Measurements from ENCODE around the gene CFAP52. TPM values are rescaled to one million over a fixed set of nuclear protein-coding genes. Genes with fewer than 3 reads are reported as not detected.

CFAP52 gene
- total and polyA plus RNA-seq, 2 donors (not counting 3 experiments of a cell fraction or from before 2014, with no cell fraction given): not detected

- Histone ChIP-seq H3K9ac (replicated peaks; ENCODE audit: extremely low read depth, insufficient read depth, low read length) (no peak overlapping the region), H3K9me1 (replicated peaks; ENCODE audit: control insufficient read depth, extremely low read depth, insufficient read depth, low read length) (no peaks in the 10 kb centered on the region), H3K4me2 (ENCODE audit: insufficient read depth, low read length) (no peak overlapping the region), H4K20me1 (replicated peaks; ENCODE audit: control insufficient read depth, extremely low read depth, insufficient read depth, low read length) (no peaks in the 10 kb centered on the region), H3K27me3 (ENCODE audit: control insufficient read depth in 2 of 2, insufficient read depth in 2 of 2, low read length in 2 of 2) (no peaks in the 10 kb centered on the region), H3K79me2 (ENCODE audit: control insufficient read depth, insufficient read depth, low read length) (no peaks in the 10 kb centered on the region), H3K4me3 (replicated peaks in 1 of 3; ENCODE audit: insufficient read depth in 1 of 3, low read depth in 1 of 3, low read length in 3 of 3) (no peak overlapping the region), H3K9me3 (replicated peaks; ENCODE audit: control insufficient read depth, insufficient read depth, low read length) (no peaks in the 10 kb centered on the region), H3K27ac (ENCODE audit: insufficient read depth, low read depth, low read length) (no peak overlapping the region), H3K36me3 (ENCODE audit: control insufficient read depth in 2 of 2, extremely low read depth in 1 of 2, insufficient read depth in 2 of 2, low read length in 2 of 2) (no peaks in the 10 kb centered on the region), H2AFZ (ENCODE audit: low read depth, low read length) (no peak overlapping the region), H3K4me1 (ENCODE audit: control insufficient read depth, extremely low read depth, insufficient read depth, low read length) (no peaks in the 10 kb centered on the region)
- no peak for FAIRE-seq
- POLR2A ChIA-PET: no interaction called here
- CTCF ChIA-PET: interaction anchor here (0.7 to 3.7 kb wide), 2 partner anchors 12 to 535 kb away, joined by 3 to 18 read pairs; no protein-coding TSS in a partner anchor
- TF ChIP-seq CTCF (IDR thresholded peaks at IDR 0.05; ENCODE audit: extremely low read depth in 1 of 2, insufficient read depth in 1 of 2, low read depth in 1 of 2, low read length in 2 of 2): no peak
- no peak for TF ChIP-seq FOS (IDR thresholded peaks at IDR 0.05; ENCODE audit: borderline replicate concordance, insufficient read depth, low read length)
- TF ChIP-seq MYC (IDR thresholded peaks at IDR 0.05; ENCODE audit: low read depth, low read length): no peak
- TF ChIP-seq JUN (IDR thresholded peaks at IDR 0.05; ENCODE audit: borderline replicate concordance, insufficient read depth, insufficient read length, low read depth): no peak
- TF ChIP-seq MAX (IDR thresholded peaks at IDR 0.05; ENCODE audit: insufficient read depth, insufficient read length): no peak
- TF ChIP-seq POLR2A (IDR thresholded peaks at IDR 0.05; ENCODE audit: low read depth, low read length): no peak
- no peak for TF ChIP-seq EZH2 (IDR thresholded peaks at IDR 0.05; ENCODE audit: borderline replicate concordance, low read depth, low read length, severe bottlenecking)
- no peak for TF ChIP-seq POLR2AphosphoS5 (IDR thresholded peaks at IDR 0.05; ENCODE audit: insufficient read depth, low read depth, low read length)
- TF ChIP-seq GATA2 (IDR thresholded peaks at IDR 0.05; ENCODE audit: insufficient read depth, insufficient read length, low read depth, low read length): no peak
- no peak for DNase-seq (ENCODE audit: low read depth, low spot score)
- intact Hi-C loops (cut with micrococcal nuclease) (no loop called here), dilution Hi-C loops (cut with MboI; ENCODE audit: extremely low pct_ligation_motif_present, low sequenced_read_pairs) (no loop called here)
- BruUV-seq (replicated peaks): no TSS peak
Measured at GRCh38 chr17:9533441-9533840, 43.0 kb upstream of the CFAP52 start.

Data from endothelial cell of umbilical vein (primary cell).